ENCODE results near the gene ERICH3.

GRCh38 chr1:74570797-74571492, 102.6 kb downstream of the ERICH3 start:
- TF ChIP-seq CTCF (IDR thresholded peaks at IDR 0.05) (no peak), POLR2A (IDR thresholded peaks at IDR 0.05) (no peak)

Measured in ovary (tissue), 3 donors.